Measurements from ENCODE around the gene GOLGA8S.
"Not testable (repeated sequence)": the region's sequence is repeated elsewhere in the genome, so short reads cannot be mapped to it uniquely, and the experiment has no call there.

GOLGA8S gene

DNA sequence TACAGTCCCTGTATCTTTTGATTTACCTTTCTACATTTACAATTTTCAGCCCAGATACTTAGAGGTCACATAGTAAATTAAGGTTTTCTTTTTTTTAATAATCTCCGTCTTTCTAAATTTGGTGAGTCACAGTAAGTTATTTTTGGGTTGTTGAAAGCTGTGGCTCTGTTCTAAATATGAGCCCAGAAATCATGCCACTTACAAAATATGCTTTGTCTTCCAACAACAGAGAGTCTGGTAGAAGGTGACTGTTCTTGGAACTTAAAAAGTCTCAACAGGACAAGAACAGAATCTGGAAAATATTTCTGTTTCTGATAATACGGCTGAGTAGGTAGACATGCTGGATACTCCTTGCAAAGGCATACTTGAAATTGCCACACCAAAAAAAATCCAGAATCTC is 16.0 kb downstream of the GOLGA8S start:
- H3K4me3 ChIP-seq (ENCODE audit: insufficient read depth, low read length, poor library complexity, severe bottlenecking), result no peak overlapping the region
- H2AFZ ChIP-seq (ENCODE audit: low read depth, low read length, severe bottlenecking), result no peak overlapping the region
- no peaks in the 10 kb centered on the region for H3F3A ChIP-seq (ENCODE audit: insufficient read depth)
- no peaks in the 10 kb centered on the region for H3K9me2 ChIP-seq (replicated peaks; ENCODE audit: insufficient read depth, low read length)
- H3K9me3 ChIP-seq (ENCODE audit: insufficient read depth, low read length), result no peaks in the 10 kb centered on the region
- no peak overlapping the region for H3K4me2 ChIP-seq (ENCODE audit: low read depth, low read length, poor library complexity, severe bottlenecking)
- no peaks in the 10 kb centered on the region for H4K20me1 ChIP-seq (ENCODE audit: low read depth, low read length)
- no peaks in the 10 kb centered on the region for H3K79me2 ChIP-seq (ENCODE audit: insufficient read depth, low read length)
- H3K36me3 ChIP-seq (ENCODE audit: low read length), result no peaks in the 10 kb centered on the region
- no peak overlapping the region for H3K9ac ChIP-seq (ENCODE audit: low read length)
- H3K27me3 ChIP-seq (ENCODE audit: low read length), result no peaks in the 10 kb centered on the region
- H3K27ac ChIP-seq (ENCODE audit: low read depth, low read length), result no peak overlapping the region
- TF ChIP-seq, protein P1, sequence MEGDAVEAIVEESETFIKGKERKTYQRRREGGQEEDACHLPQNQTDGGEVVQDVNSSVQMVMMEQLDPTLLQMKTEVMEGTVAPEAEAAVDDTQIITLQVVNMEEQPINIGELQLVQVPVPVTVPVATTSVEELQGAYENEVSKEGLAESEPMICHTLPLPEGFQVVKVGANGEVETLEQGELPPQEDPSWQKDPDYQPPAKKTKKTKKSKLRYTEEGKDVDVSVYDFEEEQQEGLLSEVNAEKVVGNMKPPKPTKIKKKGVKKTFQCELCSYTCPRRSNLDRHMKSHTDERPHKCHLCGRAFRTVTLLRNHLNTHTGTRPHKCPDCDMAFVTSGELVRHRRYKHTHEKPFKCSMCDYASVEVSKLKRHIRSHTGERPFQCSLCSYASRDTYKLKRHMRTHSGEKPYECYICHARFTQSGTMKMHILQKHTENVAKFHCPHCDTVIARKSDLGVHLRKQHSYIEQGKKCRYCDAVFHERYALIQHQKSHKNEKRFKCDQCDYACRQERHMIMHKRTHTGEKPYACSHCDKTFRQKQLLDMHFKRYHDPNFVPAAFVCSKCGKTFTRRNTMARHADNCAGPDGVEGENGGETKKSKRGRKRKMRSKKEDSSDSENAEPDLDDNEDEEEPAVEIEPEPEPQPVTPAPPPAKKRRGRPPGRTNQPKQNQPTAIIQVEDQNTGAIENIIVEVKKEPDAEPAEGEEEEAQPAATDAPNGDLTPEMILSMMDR (IDR thresholded peaks at IDR 0.05; ENCODE audit: insufficient read depth, low read length, poor library complexity, severe bottlenecking), result no peak
- TF ChIP-seq EZH2phosphoT487 (conservative IDR thresholded peaks at IDR 0.05; ENCODE audit: low read length), result no peak

DNA sequence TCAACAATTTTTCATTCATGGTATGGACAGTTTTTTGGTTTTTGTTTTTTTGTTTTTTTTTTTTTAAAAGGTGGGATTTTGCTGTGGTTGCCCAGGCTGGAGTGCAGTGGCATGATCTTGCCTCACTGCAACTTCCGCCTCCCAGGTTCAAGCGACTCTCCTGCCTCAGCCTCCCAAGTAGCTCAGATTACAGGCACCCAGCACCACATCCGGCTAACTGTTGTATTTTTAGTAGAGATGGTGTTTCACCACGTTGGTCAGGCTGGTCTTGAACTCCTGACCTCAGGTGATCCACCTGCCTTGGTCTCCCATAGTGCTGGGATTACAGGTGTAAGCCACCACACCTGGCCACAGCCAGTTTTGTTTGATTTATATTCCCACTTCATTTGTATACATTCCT is 16.6 kb downstream of the GOLGA8S start:
- not testable (repeated sequence) for H3K27ac ChIP-seq (ENCODE audit: low read depth, low read length); H3K36me3 ChIP-seq (ENCODE audit: low read length); H3K4me3 ChIP-seq (ENCODE audit: insufficient read depth, low read length, poor library complexity, severe bottlenecking); H3K9ac ChIP-seq (ENCODE audit: low read length); H3F3A ChIP-seq (ENCODE audit: insufficient read depth); H3K27me3 ChIP-seq (ENCODE audit: low read length); H4K20me1 ChIP-seq (ENCODE audit: low read depth, low read length); H3K79me2 ChIP-seq (ENCODE audit: insufficient read depth, low read length); H2AFZ ChIP-seq (ENCODE audit: low read depth, low read length, severe bottlenecking); H3K9me2 ChIP-seq (replicated peaks; ENCODE audit: insufficient read depth, low read length); H3K4me2 ChIP-seq (ENCODE audit: low read depth, low read length, poor library complexity, severe bottlenecking); H3K9me3 ChIP-seq (ENCODE audit: insufficient read depth, low read length)

DNA sequence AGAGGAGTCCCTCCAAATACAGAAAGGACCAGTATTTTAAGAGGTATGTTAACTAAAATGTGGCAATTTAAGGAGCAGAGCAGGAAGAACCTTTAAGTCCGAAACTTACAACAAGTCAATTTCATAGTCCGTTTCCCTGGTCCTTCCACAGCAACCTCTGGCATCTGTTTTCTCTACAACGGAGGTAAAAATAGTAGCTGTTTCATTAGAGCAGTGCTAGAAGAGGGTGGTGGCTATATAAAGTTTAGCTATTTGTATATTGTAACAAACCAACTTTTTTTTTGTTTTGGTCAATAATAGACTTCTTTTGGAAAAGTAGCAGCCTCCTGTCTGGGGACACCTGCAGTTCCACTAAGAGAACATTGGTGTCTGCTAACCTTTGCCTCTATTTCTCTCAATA is 17.3 kb downstream of the GOLGA8S start:
- not testable (repeated sequence) for H4K20me1 ChIP-seq (ENCODE audit: low read depth, low read length); H3K9ac ChIP-seq (ENCODE audit: low read length); H3F3A ChIP-seq (ENCODE audit: insufficient read depth); H3K4me2 ChIP-seq (ENCODE audit: low read depth, low read length, poor library complexity, severe bottlenecking); H3K9me2 ChIP-seq (replicated peaks; ENCODE audit: insufficient read depth, low read length); H3K27ac ChIP-seq (ENCODE audit: low read depth, low read length); H3K4me3 ChIP-seq (ENCODE audit: insufficient read depth, low read length, poor library complexity, severe bottlenecking); H3K36me3 ChIP-seq (ENCODE audit: low read length); H3K9me3 ChIP-seq (ENCODE audit: insufficient read depth, low read length); H2AFZ ChIP-seq (ENCODE audit: low read depth, low read length, severe bottlenecking); H3K79me2 ChIP-seq (ENCODE audit: insufficient read depth, low read length); H3K27me3 ChIP-seq (ENCODE audit: low read length)

DNA sequence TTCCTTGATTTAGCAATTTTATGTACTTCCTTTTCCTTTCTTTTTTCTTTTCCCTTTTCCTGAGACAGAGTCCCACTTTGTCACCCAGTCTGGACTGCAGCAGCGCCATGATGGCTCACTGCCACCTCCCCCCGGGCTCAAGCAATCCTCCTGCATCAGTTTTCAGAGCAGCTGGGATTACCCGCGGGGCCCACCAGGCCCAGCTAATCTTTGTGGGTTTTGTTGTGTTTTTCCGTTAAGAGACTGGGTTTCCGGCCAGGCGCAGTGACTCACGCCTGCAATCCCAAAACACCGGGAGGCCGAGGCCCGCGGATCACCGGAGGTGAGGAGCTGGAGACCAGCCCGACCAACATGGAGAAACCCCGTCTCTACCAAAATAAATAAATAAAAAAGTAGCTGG is 17.7 kb downstream of the GOLGA8S start:
- no peaks in the 10 kb centered on the region for H3K27me3 ChIP-seq (ENCODE audit: low read length)
- no peaks in the 10 kb centered on the region for H3K9me2 ChIP-seq (replicated peaks; ENCODE audit: insufficient read depth, low read length)
- H3K4me3 ChIP-seq (ENCODE audit: insufficient read depth, low read length, poor library complexity, severe bottlenecking), result no peak overlapping the region
- no peaks in the 10 kb centered on the region for H3F3A ChIP-seq (ENCODE audit: insufficient read depth)
- no peaks in the 10 kb centered on the region for H3K79me2 ChIP-seq (ENCODE audit: insufficient read depth, low read length)
- no peak overlapping the region for H3K9ac ChIP-seq (ENCODE audit: low read length)
- no peak overlapping the region for H3K4me2 ChIP-seq (ENCODE audit: low read depth, low read length, poor library complexity, severe bottlenecking)
- TF ChIP-seq EZH2phosphoT487 (conservative IDR thresholded peaks at IDR 0.05; ENCODE audit: low read length), result no peak
- TF ChIP-seq, protein P1 (IDR thresholded peaks at IDR 0.05; ENCODE audit: insufficient read depth, low read length, poor library complexity, severe bottlenecking), result no peak
- no peaks in the 10 kb centered on the region for H3K36me3 ChIP-seq (ENCODE audit: low read length)
- no peak overlapping the region for H3K27ac ChIP-seq (ENCODE audit: low read depth, low read length)
- no peak overlapping the region for H2AFZ ChIP-seq (ENCODE audit: low read depth, low read length, severe bottlenecking)
- H3K9me3 ChIP-seq (ENCODE audit: insufficient read depth, low read length), result no peaks in the 10 kb centered on the region
- H4K20me1 ChIP-seq (ENCODE audit: low read depth, low read length), result no peaks in the 10 kb centered on the region

DNA sequence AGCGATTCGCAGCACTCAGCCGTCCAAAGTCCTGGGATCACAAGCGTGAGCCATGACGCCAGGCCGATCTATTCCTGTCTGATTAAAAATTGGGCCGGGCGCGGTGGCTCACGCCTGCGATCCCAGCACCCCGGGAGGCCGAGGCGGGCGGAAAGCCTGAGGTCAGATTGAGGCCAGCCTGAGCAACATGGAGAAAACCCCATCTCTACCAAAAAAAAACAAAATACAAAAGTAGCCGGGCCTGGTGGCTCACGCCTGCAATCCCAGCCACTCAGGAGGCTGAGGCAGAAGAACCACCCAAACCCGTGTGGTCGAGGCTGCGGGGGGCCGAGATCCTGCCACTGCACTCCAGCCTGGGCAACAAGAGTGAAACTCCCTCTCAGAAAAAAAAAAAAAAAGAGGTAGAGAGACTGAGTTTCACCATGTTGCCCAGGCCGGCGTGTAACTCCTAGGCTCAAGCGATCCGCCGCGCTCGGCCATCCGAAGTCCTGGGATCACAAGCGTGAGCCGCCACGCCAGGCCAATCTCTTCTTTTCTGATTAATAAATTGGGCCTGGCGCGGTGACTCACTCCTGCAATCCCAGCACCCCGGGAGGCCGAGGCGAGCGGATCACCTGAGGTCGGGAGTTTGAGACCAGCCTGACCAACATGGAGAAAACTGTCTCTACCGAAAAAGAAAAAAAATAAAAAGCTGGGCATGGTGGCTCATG is 18.5 kb downstream of the GOLGA8S start:
- H3K79me2 ChIP-seq (ENCODE audit: insufficient read depth, low read length); H3K27ac ChIP-seq (ENCODE audit: low read depth, low read length); H3K36me3 ChIP-seq (ENCODE audit: low read length); H3K9ac ChIP-seq (ENCODE audit: low read length); H3K4me2 ChIP-seq (ENCODE audit: low read depth, low read length, poor library complexity, severe bottlenecking); H3K9me3 ChIP-seq (ENCODE audit: insufficient read depth, low read length); H4K20me1 ChIP-seq (ENCODE audit: low read depth, low read length); H3K27me3 ChIP-seq (ENCODE audit: low read length); H2AFZ ChIP-seq (ENCODE audit: low read depth, low read length, severe bottlenecking); H3K9me2 ChIP-seq (replicated peaks; ENCODE audit: insufficient read depth, low read length); H3F3A ChIP-seq (ENCODE audit: insufficient read depth); H3K4me3 ChIP-seq (ENCODE audit: insufficient read depth, low read length, poor library complexity, severe bottlenecking): not testable (repeated sequence)

DNA sequence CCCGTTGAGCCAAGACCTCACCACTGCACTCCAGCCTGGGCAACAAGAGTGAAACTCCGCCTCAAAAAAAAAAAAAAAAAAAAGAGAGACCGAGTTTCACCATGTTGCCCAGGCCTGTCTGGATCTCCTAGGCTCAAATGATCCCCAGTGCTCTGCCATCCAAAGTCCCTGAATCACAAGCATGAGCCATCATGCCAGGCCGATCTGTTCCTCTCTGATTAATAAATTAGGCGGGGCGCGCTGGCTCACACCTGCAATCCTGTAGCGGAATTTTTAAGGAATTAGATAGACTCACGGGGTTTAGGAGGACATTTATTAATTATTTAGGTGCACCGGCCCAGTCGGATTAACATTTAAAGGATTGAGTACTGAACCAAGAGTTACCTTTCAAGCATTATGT is 19.7 kb downstream of the GOLGA8S start:
- H3K9me2 ChIP-seq (replicated peaks; ENCODE audit: insufficient read depth, low read length); H3K79me2 ChIP-seq (ENCODE audit: insufficient read depth, low read length); H3K4me2 ChIP-seq (ENCODE audit: low read depth, low read length, poor library complexity, severe bottlenecking); H3K36me3 ChIP-seq (ENCODE audit: low read length); H3K9ac ChIP-seq (ENCODE audit: low read length); H3K27ac ChIP-seq (ENCODE audit: low read depth, low read length); H4K20me1 ChIP-seq (ENCODE audit: low read depth, low read length); H3K9me3 ChIP-seq (ENCODE audit: insufficient read depth, low read length); H3F3A ChIP-seq (ENCODE audit: insufficient read depth); H3K4me3 ChIP-seq (ENCODE audit: insufficient read depth, low read length, poor library complexity, severe bottlenecking); H2AFZ ChIP-seq (ENCODE audit: low read depth, low read length, severe bottlenecking); H3K27me3 ChIP-seq (ENCODE audit: low read length): not testable (repeated sequence)

Measured in SU-DHL-6 (cell line).